Vagina (tissue), 2 donors: ENCODE data around the gene UNC5CL.

Experiments used
- POLR2A ChIP-seq, 2 donors: fragments of 450-650 bp; IDR thresholded peaks; one replicate each; pipeline ENCODE4 v1.6.1; 2017; ENCODE audit warnings: antibody characterized with exemption in 2 of 2, mild to moderate bottlenecking in 2 of 2, moderate library complexity in 2 of 2
- POLR2AphosphoS5 ChIP-seq, 2 donors: sonication (generic); formaldehyde crosslinking; IDR thresholded peaks; one replicate each; pipeline ENCODE4 v1.9.0; 2017; ENCODE audit warnings: antibody characterized with exemption in 2 of 2, mild to moderate bottlenecking in 2 of 2, low read depth in 1 of 2; ENCODE audit not compliant: insufficient read depth in 1 of 2
- TF ChIP-seq, protein P1 (sequence below), 3 experiments: fragments of 450-650 bp in 2 of 3; fragments of 200-600 bp in 1 of 3; sonication (generic) in 1 of 3; IDR thresholded peaks; one replicate each; pipeline ENCODE4 v1.5.1; 2017 to 2019; ENCODE audit warnings: antibody characterized with exemption in 3 of 3, mild to moderate bottlenecking in 2 of 3, moderate library complexity in 2 of 3

DNA sequence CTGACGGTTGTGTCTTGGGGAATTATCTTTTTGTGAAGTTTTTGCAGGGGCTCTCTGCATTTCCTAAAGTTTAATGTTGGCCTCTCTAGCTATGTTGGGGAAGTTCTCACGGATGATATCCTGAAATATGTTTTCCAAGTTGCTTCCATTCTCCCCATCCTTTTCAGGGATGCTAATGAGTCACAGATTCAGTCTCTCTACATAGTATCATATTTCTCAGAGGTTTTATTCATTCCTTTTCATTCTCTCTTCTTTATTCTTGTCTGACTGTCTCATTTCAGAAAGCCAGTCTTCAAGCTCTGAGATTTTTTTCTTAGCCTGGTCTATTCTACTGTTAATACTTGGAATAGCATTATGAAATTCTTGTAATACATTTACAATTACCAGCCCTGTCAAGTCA is 61.3 kb downstream of the UNC5CL start:
- TF ChIP-seq, protein P1, sequence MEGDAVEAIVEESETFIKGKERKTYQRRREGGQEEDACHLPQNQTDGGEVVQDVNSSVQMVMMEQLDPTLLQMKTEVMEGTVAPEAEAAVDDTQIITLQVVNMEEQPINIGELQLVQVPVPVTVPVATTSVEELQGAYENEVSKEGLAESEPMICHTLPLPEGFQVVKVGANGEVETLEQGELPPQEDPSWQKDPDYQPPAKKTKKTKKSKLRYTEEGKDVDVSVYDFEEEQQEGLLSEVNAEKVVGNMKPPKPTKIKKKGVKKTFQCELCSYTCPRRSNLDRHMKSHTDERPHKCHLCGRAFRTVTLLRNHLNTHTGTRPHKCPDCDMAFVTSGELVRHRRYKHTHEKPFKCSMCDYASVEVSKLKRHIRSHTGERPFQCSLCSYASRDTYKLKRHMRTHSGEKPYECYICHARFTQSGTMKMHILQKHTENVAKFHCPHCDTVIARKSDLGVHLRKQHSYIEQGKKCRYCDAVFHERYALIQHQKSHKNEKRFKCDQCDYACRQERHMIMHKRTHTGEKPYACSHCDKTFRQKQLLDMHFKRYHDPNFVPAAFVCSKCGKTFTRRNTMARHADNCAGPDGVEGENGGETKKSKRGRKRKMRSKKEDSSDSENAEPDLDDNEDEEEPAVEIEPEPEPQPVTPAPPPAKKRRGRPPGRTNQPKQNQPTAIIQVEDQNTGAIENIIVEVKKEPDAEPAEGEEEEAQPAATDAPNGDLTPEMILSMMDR (IDR thresholded peaks at IDR 0.05), result no peak
- no peak for TF ChIP-seq POLR2AphosphoS5 (IDR thresholded peaks at IDR 0.05; ENCODE audit: insufficient read depth in 1 of 2, low read depth in 1 of 2)
- no peak for TF ChIP-seq POLR2A (IDR thresholded peaks at IDR 0.05)
